Body of pancreas (tissue), 4 donors: ENCODE data around the gene OSBPL2. TPM values are rescaled to one million over a fixed set of nuclear protein-coding genes. Genes with fewer than 3 reads are reported as not detected.

ENCODE experiments used
- ATAC-seq: fragments of 150-250 bp; one replicate; pipeline ENCODE4 v1.9.1; 2016
- DNase-seq, 4 donors: peaks; one replicate each; pipeline ENCODE4 v3.0.0-alpha.2; 2019
- H3K27ac ChIP-seq, 4 donors: fragments of 200-600 bp; sonication (generic); 1 replicate in 3 of 4; 2 replicates in 1 of 4; pipeline versions ENCODE4 v1.5.1 to v1.6.1; 2016 to 2019; ENCODE audit warnings: mild to moderate bottlenecking in 1 of 4, mixed read lengths in 1 of 4, moderate library complexity in 1 of 4
- H3K27me3 ChIP-seq, 2 donors: fragments of 200-600 bp; sonication (generic); one replicate each; pipeline ENCODE4 v1.6.0; 2016; ENCODE audit warnings: mild to moderate bottlenecking in 1 of 2
- H3K36me3 ChIP-seq, 2 donors: fragments of 200-600 bp; sonication (generic); replicated peaks in 1 of 2; 2 replicates each; pipeline ENCODE4 v1.5.1; 2016; ENCODE audit warnings: low read depth in 2 of 2; ENCODE audit not compliant: insufficient read depth in 1 of 2
- H3K4me1 ChIP-seq: fragments of 200-600 bp; sonication (generic); one replicate; pipeline ENCODE4 v1.6.0; 2016
- H3K4me3 ChIP-seq, 2 donors: fragments of 200-600 bp; sonication (generic); 1 replicate in 1 of 2; 2 replicates in 1 of 2; pipeline ENCODE4 v1.5.1; 2016 to 2019
- H3K9me3 ChIP-seq, 3 donors: fragments of 200-600 bp; sonication (generic); 1 replicate in 2 of 3; 2 replicates in 1 of 3; pipeline ENCODE4 v1.5.1; 2016
- POLR2A ChIP-seq, 3 donors: fragments of 450-650 bp; IDR thresholded peaks; one replicate each; pipeline ENCODE4 v1.6.1; 2016; ENCODE audit warnings: antibody characterized with exemption in 3 of 3, mild to moderate bottlenecking in 2 of 3
- WGBS, 2 donors: methylation state at CpG; one replicate each; pipeline ENCODE4 v1.1.5; 2017; 5-methylcytosine and 5-hydroxymethylcytosine counted together
- intact Hi-C: fragments of 100-400 bp; cut with DNase I; formaldehyde crosslinking; loops from one replicate; pipeline ENCODE4 v1.15.1; 2023
- total RNA-seq, 2 donors: library from RNA; depleted of rRNA; stranded (reverse); fragments of >200 nt; gene quantifications; one replicate each; pipeline ENCODE4 v1.1.0, GENCODE V29; 2016
- TF ChIP-seq, protein P1 (sequence below), 7 experiments: fragments of 450-650 bp in 4 of 7; fragments of 200-600 bp in 3 of 7; sonication (generic) in 3 of 7; IDR thresholded peaks; one replicate each; pipeline ENCODE4 v1.5.1; 2016 to 2019; ENCODE audit warnings: antibody characterized with exemption in 7 of 7

Gene OSBPL2
- total RNA-seq, 2 donors from 2014 or later, result 54.5 to 71.9 TPM

DNA sequence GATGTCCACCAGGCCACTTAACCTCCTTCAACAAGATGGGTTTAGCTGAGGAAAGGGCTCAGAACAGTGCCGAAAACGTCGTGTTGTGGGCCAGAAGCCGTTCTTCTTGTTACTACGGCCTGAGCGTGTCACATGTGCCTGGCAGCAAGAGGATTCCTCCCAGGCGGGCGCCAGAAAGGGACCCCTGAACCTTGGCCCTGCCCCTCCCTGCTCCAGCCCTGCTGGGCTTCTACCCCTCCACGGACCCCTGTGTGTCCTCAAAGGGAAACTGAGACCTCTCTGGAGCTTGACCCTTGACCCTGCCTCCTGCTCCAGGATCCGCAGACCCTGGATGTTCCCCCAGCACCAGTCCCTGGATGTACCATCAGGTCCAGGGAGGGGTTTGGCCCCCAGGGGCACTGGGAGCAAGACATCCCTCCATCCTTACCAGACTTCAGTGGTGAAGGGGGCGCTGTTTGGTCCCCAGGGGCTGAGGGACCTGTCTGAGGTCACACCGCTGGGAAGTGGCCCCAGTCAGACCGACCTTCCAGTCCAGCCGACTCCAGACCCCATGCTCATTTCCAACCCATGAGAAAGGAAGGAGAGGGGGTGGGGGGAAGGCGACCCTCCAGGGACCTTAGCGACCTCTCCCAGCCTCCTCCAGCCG, 28.3 kb upstream of the OSBPL2 start:
- Histone ChIP-seq H3K9me3 (no peaks in the 10 kb centered on the region), H3K27me3 (no peaks in the 10 kb centered on the region), H3K36me3 (no peaks in the 10 kb centered on the region), H3K4me3 (no peak overlapping the region), H3K27ac (no peak overlapping the region), H3K4me1 (no peaks in the 10 kb centered on the region)
- DNase-seq (no peak), ATAC-seq (no peak)
- TF ChIP-seq POLR2A (IDR thresholded peaks at IDR 0.05), result no peak
- TF ChIP-seq, protein P1, sequence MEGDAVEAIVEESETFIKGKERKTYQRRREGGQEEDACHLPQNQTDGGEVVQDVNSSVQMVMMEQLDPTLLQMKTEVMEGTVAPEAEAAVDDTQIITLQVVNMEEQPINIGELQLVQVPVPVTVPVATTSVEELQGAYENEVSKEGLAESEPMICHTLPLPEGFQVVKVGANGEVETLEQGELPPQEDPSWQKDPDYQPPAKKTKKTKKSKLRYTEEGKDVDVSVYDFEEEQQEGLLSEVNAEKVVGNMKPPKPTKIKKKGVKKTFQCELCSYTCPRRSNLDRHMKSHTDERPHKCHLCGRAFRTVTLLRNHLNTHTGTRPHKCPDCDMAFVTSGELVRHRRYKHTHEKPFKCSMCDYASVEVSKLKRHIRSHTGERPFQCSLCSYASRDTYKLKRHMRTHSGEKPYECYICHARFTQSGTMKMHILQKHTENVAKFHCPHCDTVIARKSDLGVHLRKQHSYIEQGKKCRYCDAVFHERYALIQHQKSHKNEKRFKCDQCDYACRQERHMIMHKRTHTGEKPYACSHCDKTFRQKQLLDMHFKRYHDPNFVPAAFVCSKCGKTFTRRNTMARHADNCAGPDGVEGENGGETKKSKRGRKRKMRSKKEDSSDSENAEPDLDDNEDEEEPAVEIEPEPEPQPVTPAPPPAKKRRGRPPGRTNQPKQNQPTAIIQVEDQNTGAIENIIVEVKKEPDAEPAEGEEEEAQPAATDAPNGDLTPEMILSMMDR (IDR thresholded peaks at IDR 0.05), result no peak
- intact Hi-C loops, result no loop called here
- 61 to 62% methylated on average over 10 to 17 of the region's 17 CpGs for WGBS, 2 donors

DNA sequence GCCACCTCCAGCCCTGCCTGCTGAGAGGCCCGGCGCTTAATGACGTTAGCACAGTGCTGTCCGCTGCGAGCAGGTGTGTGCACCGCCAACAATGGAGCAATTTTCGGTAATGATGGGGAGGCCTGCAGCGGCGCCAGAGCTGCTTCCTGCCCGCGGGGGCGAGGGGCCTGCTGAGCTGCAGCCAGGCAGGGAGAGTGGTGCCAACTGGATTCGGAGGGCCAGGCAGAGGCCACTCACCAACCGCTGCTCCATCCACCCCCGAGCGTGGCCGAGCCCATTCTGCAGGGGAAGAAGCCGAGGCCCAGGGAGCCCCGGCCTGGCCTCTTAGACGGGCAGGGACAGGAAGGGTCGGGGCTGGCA, 27.8 kb upstream of the OSBPL2 start:
- Histone ChIP-seq H3K4me3 (no peak overlapping the region), H3K9me3 (no peaks in the 10 kb centered on the region), H3K27ac (no peak overlapping the region), H3K4me1 (no peaks in the 10 kb centered on the region), H3K36me3 (no peaks in the 10 kb centered on the region), H3K27me3 (peaks cover 0 to 2% of the 10 kb centered on the region in 2 donors)
- intact Hi-C loops, result no loop called here
- TF ChIP-seq POLR2A (IDR thresholded peaks at IDR 0.05), result no peak
- TF ChIP-seq, protein P1 (IDR thresholded peaks at IDR 0.05), result no peak
- ATAC-seq, result no peak
- no peak for DNase-seq
- 59 to 62% methylated on average over 12 to 21 of the region's 21 CpGs for WGBS, 2 donors

DNA sequence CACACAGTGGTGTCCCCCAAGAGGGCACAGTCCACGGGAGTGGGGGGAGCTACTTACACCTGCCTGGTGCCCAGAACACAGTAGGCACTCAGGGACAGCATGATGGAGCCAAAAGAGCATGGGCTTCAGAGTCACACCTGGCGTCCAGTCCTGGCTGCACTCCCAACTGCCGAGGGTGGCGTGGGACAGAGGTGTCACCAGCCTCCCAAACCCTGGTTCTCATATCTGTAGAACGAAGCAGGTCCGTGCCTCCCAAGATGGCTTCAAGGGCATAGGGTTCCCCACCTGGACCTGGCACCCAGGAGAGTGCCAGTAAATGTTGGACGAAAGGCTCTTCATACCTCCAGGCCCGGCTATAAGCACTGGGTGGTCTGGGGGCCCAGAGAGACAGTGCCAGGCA, 27.1 kb upstream of the OSBPL2 start:
- H3K9me3 ChIP-seq, result no peaks in the 10 kb centered on the region
- intact Hi-C loops, result no loop called here
- no peak for ATAC-seq
- no peak for DNase-seq
- TF ChIP-seq POLR2A (IDR thresholded peaks at IDR 0.05), result no peak
- no peak overlapping the region for H3K4me3 ChIP-seq
- peaks cover 0 to 5% of the 10 kb centered on the region in 2 donors for H3K27me3 ChIP-seq
- H3K36me3 ChIP-seq, result no peaks in the 10 kb centered on the region
- no peak overlapping the region for H3K27ac ChIP-seq
- WGBS, 2 donors, result 40 to 82% methylated on average over 3 to 8 of the region's 8 CpGs
- H3K4me1 ChIP-seq, result no peaks in the 10 kb centered on the region

DNA sequence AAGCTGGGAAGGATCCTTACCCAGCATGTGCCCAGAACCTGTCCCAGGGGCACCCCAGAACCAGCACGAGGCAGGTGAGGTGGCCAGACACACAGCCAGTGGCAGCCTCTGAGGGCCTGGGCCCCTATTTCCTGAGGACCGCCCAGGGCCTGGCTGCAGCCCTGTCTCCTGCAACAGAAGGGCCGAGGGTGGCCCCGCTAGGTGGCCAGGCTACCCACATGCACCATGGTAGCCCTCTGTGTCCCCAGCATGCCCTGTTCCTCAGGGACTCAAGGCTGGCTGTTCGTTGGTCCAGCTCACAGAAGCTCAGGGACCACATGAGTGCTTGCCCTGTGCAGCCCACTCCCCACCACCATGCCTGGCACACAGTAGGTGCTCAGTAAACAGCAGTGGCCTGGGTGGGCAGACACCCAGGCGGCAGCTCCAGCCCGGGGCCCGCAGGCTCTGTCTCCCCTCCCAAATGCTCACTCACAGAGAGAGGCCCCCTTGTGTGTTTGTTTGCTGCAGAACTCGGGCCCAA, 26.5 kb upstream of the OSBPL2 start:
- no peak for TF ChIP-seq POLR2A (IDR thresholded peaks at IDR 0.05)
- TF ChIP-seq, protein P1 (IDR thresholded peaks at IDR 0.05), result no peak
- no peak overlapping the region for H3K4me3 ChIP-seq
- H3K4me1 ChIP-seq, result no peaks in the 10 kb centered on the region
- WGBS, 2 donors, result 52 to 82% methylated on average over 2 to 8 of the region's 9 CpGs
- intact Hi-C loops, result no loop called here
- H3K27me3 ChIP-seq, result peaks cover 0 to 5% of the 10 kb centered on the region in 2 donors
- DNase-seq (no peak), ATAC-seq (no peak)
- H3K36me3 ChIP-seq, result no peaks in the 10 kb centered on the region
- no peak overlapping the region for H3K27ac ChIP-seq
- no peaks in the 10 kb centered on the region for H3K9me3 ChIP-seq

DNA sequence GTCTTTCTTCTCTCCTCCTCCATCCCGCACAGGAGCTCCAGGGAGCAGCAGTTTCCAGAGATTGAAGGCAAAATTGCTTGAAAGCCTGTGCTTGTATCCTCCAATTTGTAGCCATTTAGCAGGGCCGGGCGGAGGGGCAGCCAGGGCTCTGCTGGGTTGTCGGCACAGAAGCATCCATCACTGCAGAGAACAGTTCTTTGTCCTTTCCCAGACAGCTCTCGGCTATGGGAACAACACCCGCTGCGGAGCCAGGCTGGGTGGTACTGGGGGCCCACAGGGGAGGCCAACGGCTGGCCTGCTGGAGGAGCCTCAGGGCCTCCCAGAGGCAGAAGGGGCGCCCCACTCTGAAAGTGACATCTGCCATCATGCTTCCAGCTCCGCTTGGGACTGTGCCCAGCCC, 26.0 kb upstream of the OSBPL2 start:
- Histone ChIP-seq H3K27me3 (peaks cover 0 to 7% of the 10 kb centered on the region in 2 donors), H3K9me3 (no peaks in the 10 kb centered on the region), H3K4me1 (no peaks in the 10 kb centered on the region), H3K27ac (no peak overlapping the region), H3K36me3 (no peaks in the 10 kb centered on the region), H3K4me3 (no peak overlapping the region)
- 10 to 41% methylated on average over 2 to 10 of the region's 10 CpGs for WGBS, 2 donors
- TF ChIP-seq, protein P1 (IDR thresholded peaks at IDR 0.05), result no peak
- TF ChIP-seq POLR2A (IDR thresholded peaks at IDR 0.05), result no peak
- no peak for ATAC-seq
- intact Hi-C loops, result no loop called here
- no peak for DNase-seq
